ENCODE data around the gene GPR68.

GPR68 gene

GRCh38 chr14:91244501-91244901, at the start of gene GPR68:
GPR68 (minus strand) TSS chr14:91244704; CDS start chr14:91235050, 9,654 bp downstream.
- peak in 1 of 2 donors; percentile 26 for DNase-seq (ENCODE audit: low read depth in 2 of 2)

- no peak for DNase-seq (ENCODE audit: low read depth in 2 of 2)
Observed at GRCh38 chr14:91294153-91294552, 49.6 kb upstream of the GPR68 start.

GRCh38 chr14:91293281-91293680, 48.8 kb upstream of the GPR68 start:
- no peak for DNase-seq (ENCODE audit: low read depth in 2 of 2)

GRCh38 chr14:91292491-91292890, 48.0 kb upstream of the GPR68 start:
- DNase-seq (ENCODE audit: low read depth in 2 of 2), result no peak

GRCh38 chr14:91291786-91292405, 47.4 kb upstream of the GPR68 start:
- DNase-seq (ENCODE audit: low read depth in 2 of 2), result no peak

- DNase-seq (ENCODE audit: low read depth in 2 of 2), result no peak
Observed at GRCh38 chr14:91290986-91291385, 46.5 kb upstream of the GPR68 start.

GRCh38 chr14:91289464-91289863, 45.0 kb upstream of the GPR68 start:
- no peak for DNase-seq (ENCODE audit: low read depth in 2 of 2)

- no peak for DNase-seq (ENCODE audit: low read depth in 2 of 2)
Observed at GRCh38 chr14:91288876-91289275, 44.4 kb upstream of the GPR68 start.

GRCh38 chr14:91286530-91286937, 42.0 kb upstream of the GPR68 start:
- peak; percentile 78 to 83 for DNase-seq (ENCODE audit: low read depth in 2 of 2)

- no peak for DNase-seq (ENCODE audit: low read depth in 2 of 2)
Observed at GRCh38 chr14:91284791-91285548, 40.5 kb upstream of the GPR68 start.

GRCh38 chr14:91284146-91284790, 39.8 kb upstream of the GPR68 start:
- no peak for DNase-seq (ENCODE audit: low read depth in 2 of 2)

- no peak for DNase-seq (ENCODE audit: low read depth in 2 of 2)
Observed at GRCh38 chr14:91283666-91284065, 39.2 kb upstream of the GPR68 start.

- no peak for DNase-seq (ENCODE audit: low read depth in 2 of 2)
Observed at GRCh38 chr14:91282954-91283645, 38.6 kb upstream of the GPR68 start.

GRCh38 chr14:91281346-91281745, 36.8 kb upstream of the GPR68 start:
- no peak for DNase-seq (ENCODE audit: low read depth in 2 of 2)

GRCh38 chr14:91280129-91280528, 35.6 kb upstream of the GPR68 start:
- no peak for DNase-seq (ENCODE audit: low read depth in 2 of 2)

GRCh38 chr14:91279354-91279753, 34.9 kb upstream of the GPR68 start:
- no peak for DNase-seq (ENCODE audit: low read depth in 2 of 2)

- no peak for DNase-seq (ENCODE audit: low read depth in 2 of 2)
Observed at GRCh38 chr14:91278383-91278715, 33.8 kb upstream of the GPR68 start.

- DNase-seq (ENCODE audit: low read depth in 2 of 2), result no peak
Observed at GRCh38 chr14:91277546-91278382, 33.3 kb upstream of the GPR68 start.

- no peak for DNase-seq (ENCODE audit: low read depth in 2 of 2)
Observed at GRCh38 chr14:91274796-91275195, 30.3 kb upstream of the GPR68 start.

- no peak for DNase-seq (ENCODE audit: low read depth in 2 of 2)
Observed at GRCh38 chr14:91273885-91274273, 29.4 kb upstream of the GPR68 start.

GRCh38 chr14:91273273-91273884, 28.9 kb upstream of the GPR68 start:
- DNase-seq (ENCODE audit: low read depth in 2 of 2), result no peak

Measured in stimulated activated CD4-positive, alpha-beta T cell treated with anti-CD3 and anti-CD28 coated beads, Interleukin-1b, Interleukin-23, amount 100 ng/mL, for 4 hours (primary cell).